ENCODE results near the gene LSM5. TPM values are rescaled to one million over a fixed set of nuclear protein-coding genes. Genes with fewer than 3 reads are reported as not detected.

LSM5 gene
- total RNA-seq = 10 to 100 TPM; 10.1 to 15.6 (median 12.6) TPM

DNA sequence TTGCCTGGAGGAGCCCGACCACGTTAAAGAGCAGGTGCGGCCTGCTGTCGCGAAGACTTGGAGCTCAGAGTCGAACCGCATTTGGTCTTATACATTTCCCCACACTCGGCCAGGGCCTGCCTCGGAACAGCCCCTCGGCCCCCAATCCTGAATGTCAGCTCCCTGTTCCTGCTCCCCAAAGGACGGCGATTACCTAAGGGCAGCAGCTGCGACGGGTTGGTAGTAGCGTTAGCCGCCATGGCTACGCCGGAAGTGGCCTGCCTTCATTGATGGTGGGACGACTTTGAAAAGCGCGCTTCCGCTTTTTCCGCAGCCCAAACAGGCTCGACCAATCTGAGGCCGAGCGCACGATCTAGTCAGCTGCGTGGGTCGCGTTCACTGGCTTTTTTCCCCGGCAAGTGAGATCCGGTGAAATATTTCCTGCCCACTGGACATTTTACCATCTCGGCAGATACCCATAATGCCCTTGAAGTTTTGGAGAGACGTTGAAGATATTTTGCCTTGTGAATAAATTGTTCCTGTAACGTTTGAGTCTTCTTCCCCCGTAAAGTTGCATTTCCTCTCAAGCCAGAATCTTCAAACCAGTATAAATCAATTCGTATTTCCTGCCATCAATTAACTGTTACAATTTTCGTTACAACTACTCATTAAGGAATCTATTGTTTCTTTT, at the start of gene LSM5:
LSM5 (minus strand) TSS at position 254 of the 670 bp plus-strand sequence; CDS start at position 239, 15 bp downstream.
- WGBS = under 1% methylated on average over 30 of the region's 38 CpGs
- peak; percentile 96 for DNase-seq (ENCODE audit: extremely low spot score)
- H3K36me3 ChIP-seq = peaks cover 0 to 29% (median 17%) of the 10 kb centered on the region in 4 donors
- H3K4me1 ChIP-seq = peaks cover 14 to 26% (median 26%) of the 10 kb centered on the region in 4 donors
- intact Hi-C loops (cut with DNase I) = no loop called here
- peak within 1 kb of the TSS; percentile 71 to 76 (median 74) for H3K4me3 ChIP-seq
- peak within 1 kb of the TSS; percentile 75 to 85 (median 82) for H3K27ac ChIP-seq (replicated peaks in 1 of 4)
- H3K27me3 ChIP-seq = no peaks in the 10 kb centered on the region
- no peak for TF ChIP-seq EP300 (IDR thresholded peaks at IDR 0.05)
- peak; percentile 72 to 92 for TF ChIP-seq POLR2AphosphoS5 (IDR thresholded peaks at IDR 0.05)
- TF ChIP-seq, protein P1, sequence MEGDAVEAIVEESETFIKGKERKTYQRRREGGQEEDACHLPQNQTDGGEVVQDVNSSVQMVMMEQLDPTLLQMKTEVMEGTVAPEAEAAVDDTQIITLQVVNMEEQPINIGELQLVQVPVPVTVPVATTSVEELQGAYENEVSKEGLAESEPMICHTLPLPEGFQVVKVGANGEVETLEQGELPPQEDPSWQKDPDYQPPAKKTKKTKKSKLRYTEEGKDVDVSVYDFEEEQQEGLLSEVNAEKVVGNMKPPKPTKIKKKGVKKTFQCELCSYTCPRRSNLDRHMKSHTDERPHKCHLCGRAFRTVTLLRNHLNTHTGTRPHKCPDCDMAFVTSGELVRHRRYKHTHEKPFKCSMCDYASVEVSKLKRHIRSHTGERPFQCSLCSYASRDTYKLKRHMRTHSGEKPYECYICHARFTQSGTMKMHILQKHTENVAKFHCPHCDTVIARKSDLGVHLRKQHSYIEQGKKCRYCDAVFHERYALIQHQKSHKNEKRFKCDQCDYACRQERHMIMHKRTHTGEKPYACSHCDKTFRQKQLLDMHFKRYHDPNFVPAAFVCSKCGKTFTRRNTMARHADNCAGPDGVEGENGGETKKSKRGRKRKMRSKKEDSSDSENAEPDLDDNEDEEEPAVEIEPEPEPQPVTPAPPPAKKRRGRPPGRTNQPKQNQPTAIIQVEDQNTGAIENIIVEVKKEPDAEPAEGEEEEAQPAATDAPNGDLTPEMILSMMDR (IDR thresholded peaks at IDR 0.05) = peak in 1 of 3 experiments; percentile 7
- H3K9me3 ChIP-seq = no peaks in the 10 kb centered on the region

DNA sequence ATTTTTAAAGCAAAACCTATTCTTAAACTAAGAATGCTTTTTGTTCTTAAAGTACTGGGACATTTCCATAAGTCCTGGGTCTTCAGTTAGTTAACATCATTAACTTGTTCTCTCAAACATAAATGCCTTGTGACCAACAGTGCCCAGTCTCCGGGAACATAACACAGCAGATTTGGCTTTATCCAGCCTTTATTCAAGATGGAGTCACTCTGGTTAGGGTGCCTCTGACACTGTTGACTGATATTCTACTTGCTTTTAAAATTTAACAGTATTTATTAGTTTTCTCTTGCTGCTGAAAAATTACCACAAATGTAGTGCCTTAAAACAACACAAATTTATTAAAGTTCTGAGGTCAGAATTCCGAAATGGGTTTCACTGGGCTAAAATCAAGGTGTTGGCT, 49.2 kb upstream of the LSM5 start:
- TF ChIP-seq, protein P1 (IDR thresholded peaks at IDR 0.05) = no peak
- no peak for TF ChIP-seq POLR2A (IDR thresholded peaks at IDR 0.05; ENCODE audit: low read depth)
- TF ChIP-seq EP300 (IDR thresholded peaks at IDR 0.05) = no peak
- no peak for TF ChIP-seq POLR2AphosphoS5 (IDR thresholded peaks at IDR 0.05)

DNA sequence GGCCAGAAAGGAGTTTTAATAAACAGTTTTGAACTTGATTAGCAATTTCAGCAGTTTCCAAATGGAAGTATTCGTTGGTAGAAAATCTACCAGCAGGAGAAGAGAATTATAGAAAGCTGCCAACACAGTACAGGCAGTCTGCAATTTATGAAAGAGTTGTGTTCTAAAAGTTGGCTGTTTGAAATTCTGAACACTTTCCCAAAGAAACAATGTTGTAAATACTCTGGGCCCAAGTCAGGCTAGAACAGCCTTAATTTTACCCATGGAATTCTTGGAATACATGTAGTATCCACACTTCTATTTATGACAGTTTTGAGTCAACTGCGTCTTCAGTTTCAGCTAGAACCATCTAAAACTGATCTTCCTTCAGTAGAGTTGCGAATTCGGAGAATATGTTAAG, 47.6 kb upstream of the LSM5 start:
- TF ChIP-seq POLR2AphosphoS5 (IDR thresholded peaks at IDR 0.05) (no peak), EP300 (IDR thresholded peaks at IDR 0.05) (no peak), POLR2A (IDR thresholded peaks at IDR 0.05; ENCODE audit: low read depth) (no peak)
- TF ChIP-seq, protein P1 (IDR thresholded peaks at IDR 0.05) = no peak
- H3K9me3 ChIP-seq = no peaks in the 10 kb centered on the region
- H3K27ac ChIP-seq (replicated peaks in 1 of 4) = no peak overlapping the region
- H3K4me3 ChIP-seq = no peak overlapping the region
- intact Hi-C loops (cut with DNase I) = no loop called here
- no peak for DNase-seq (ENCODE audit: extremely low spot score)
- peaks cover 10 to 36% (median 22%) of the 10 kb centered on the region in 4 donors for H3K4me1 ChIP-seq
- 64% methylated on average over 4 of the region's 4 CpGs for WGBS
- no peaks in the 10 kb centered on the region for H3K27me3 ChIP-seq
- H3K36me3 ChIP-seq = no peaks in the 10 kb centered on the region

More for the DNA sequence above, 49.2 kb upstream of the LSM5 start:
- intact Hi-C loops (cut with DNase I) = no loop called here
- no peak overlapping the region for H3K4me3 ChIP-seq
- H3K9me3 ChIP-seq = no peaks in the 10 kb centered on the region
- 98% methylated on average over 2 of the region's 2 CpGs for WGBS
- H3K27me3 ChIP-seq = no peaks in the 10 kb centered on the region
- H3K36me3 ChIP-seq = peaks cover 7 to 15% (median 11%) of the 10 kb centered on the region in 4 donors
- no peak overlapping the region for H3K27ac ChIP-seq (replicated peaks in 1 of 4)
- H3K4me1 ChIP-seq = peaks cover 9 to 26% (median 12%) of the 10 kb centered on the region in 4 donors
- DNase-seq (ENCODE audit: extremely low spot score) = no peak

- no peak for DNase-seq (ENCODE audit: extremely low spot score)
- Histone ChIP-seq H3K4me1 (peaks cover 10 to 36% (median 25%) of the 10 kb centered on the region in 4 donors), H3K27ac (replicated peaks in 1 of 4) (no peak overlapping the region), H3K4me3 (no peak overlapping the region), H3K36me3 (peaks cover 0 to 7% (median 0%) of the 10 kb centered on the region in 4 donors), H3K9me3 (no peaks in the 10 kb centered on the region), H3K27me3 (no peaks in the 10 kb centered on the region)
- 0% methylated on average over 1 of the region's 1 CpG for WGBS
- no peak for TF ChIP-seq POLR2AphosphoS5 (IDR thresholded peaks at IDR 0.05)
- TF ChIP-seq EP300 (IDR thresholded peaks at IDR 0.05) = no peak
- TF ChIP-seq, protein P1 (IDR thresholded peaks at IDR 0.05) = no peak
- no peak for TF ChIP-seq POLR2A (IDR thresholded peaks at IDR 0.05; ENCODE audit: low read depth)
- intact Hi-C loops (cut with DNase I) = no loop called here
Observed at GRCh38 chr7:32536585-32536984, 46.4 kb upstream of the LSM5 start.
